GM18511 (cell line): Measurements from ENCODE around the gene ILDR2.
A peak's percentile ranks its signal among the peaks of the same experiment; 100 is the strongest.

Experiments used
- ATAC-seq: cut with Tn5 transposase; IDR thresholded peaks from one replicate; pipeline ENCODE4 v1.9.1; 2021; ENCODE audit warnings: mild to moderate bottlenecking, moderate library complexity; ENCODE audit not compliant: unreplicated experiment

Gene ILDR2

DNA sequence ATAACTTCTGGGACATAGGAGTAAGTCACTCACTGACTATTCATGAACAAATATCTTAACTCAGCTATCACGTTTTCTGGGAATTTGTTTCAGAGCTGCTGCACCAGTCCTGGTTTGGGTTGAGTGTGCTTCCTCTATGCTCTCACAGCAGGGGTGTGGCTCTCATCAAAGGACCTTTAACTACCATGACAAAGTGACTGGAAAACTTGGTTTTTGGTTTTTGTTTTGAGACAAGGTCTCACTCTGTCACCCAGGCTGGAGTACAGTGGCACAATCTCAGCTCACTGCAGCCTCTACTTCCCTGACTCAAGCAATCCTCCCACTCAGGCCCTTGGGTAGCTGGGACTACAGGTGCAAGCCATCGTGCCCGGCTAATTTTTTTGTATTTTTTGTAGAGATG lies 4.1 kb downstream of the ILDR2 start:
- no peak for ATAC-seq

GRCh38 chr1:166969074-166969677 lies 6.2 kb downstream of the ILDR2 start:
- ATAC-seq, result peak; percentile 92

- ATAC-seq, result peak; percentile 66
Measured at GRCh38 chr1:166960858-166961474, 14.4 kb downstream of the ILDR2 start.

- no peak for ATAC-seq
Measured at GRCh38 chr1:166956872-166957271, 18.5 kb downstream of the ILDR2 start.

- no peak for ATAC-seq
Measured at GRCh38 chr1:166956057-166956850, 19.1 kb downstream of the ILDR2 start.

GRCh38 chr1:166953491-166953890 lies 21.8 kb downstream of the ILDR2 start:
- no peak for ATAC-seq

DNA sequence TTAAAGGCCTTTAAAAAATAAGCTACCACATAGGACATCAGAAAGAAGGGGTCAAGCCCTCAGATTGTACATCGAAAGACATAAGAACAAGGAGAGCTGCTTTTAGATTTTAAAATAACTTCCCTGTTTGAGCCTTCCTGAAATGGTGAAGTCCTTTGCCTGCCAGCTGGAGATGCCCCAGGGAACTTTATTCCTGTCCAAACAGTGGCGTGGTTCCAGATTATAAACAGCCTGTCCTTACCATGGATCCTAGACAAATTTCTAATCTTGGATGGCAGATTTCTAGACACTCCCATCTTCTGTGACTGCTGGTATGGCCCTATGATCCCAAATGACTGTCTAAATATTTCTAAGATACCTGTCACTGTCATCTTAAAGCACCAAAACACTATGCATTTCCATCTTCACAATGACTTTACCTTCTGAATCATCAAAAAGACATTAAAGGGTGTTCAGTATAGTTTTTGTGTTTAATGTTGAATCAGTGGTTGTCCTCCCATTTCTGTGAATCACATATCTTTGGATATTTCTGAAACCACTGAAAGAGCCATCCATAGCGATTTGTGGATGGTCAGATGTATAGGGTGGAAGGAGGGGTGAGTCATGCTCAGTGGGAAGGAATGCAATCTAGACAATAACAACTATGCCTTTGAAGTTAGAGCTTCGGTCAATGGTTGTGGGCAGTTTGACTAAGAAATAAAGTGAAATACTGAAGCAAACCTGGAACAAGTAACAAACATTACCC lies 23.2 kb downstream of the ILDR2 start:
- no peak for ATAC-seq

- ATAC-seq, result no peak
Measured at GRCh38 chr1:166951050-166951449, 24.3 kb downstream of the ILDR2 start.

DNA sequence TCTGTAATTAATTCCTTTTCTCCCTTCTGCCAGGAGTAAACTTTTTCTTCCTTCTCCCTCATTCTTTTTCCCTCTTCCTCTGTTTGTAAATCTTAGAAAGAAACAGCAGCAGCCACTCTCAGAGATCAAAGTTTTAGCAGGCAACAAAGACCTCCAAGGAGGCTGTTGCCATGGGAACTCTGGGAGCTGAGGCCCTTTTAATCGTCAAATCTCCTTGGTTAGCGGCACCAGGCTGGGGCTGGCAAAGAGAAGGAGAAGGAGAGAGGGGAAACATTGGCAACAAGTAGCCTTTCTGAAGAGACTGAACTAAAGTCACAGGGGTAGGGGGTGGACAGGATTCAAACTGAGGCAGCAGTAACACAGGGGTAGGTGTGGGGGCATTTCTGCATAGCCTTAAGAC lies 25.2 kb downstream of the ILDR2 start:
- no peak for ATAC-seq

GRCh38 chr1:166948856-166949350 lies 26.4 kb downstream of the ILDR2 start:
- no peak for ATAC-seq

DNA sequence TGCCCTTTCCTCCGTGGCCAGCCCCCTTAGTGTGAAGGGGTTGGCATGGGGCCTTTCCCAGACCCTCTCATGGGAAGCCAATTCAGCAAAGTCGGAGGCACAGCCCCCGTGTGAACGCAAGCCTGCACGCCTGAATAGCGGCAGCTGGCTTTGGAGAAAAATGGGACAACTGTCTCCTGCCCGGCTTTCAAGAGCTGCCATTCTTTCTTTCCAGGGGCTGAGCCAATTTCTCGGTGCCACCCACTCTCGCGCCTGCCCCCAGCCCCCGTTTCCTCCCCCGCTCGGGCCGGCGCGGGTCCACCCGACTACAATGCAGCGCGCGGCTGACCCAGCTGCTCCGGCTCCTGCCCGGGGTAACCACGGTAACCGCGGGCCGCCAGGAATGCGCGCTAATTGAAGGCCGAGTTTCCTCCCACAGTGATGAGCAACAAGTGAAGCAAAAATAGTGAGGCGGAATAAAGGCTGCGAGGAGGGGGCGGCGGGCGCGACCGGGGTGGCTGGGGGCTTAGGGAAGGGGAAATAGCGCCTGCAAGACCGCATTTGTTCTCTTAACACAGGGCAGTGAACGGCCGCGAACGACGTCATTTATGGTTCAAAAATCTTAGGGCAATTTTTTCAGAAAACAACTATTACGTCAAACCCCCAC lies 27.8 kb downstream of the ILDR2 start:
- ATAC-seq, result peak; percentile 56

- ATAC-seq, result peak; percentile 74
Measured at GRCh38 chr1:166944186-166944967, 31.0 kb downstream of the ILDR2 start.

- no peak for ATAC-seq
Measured at GRCh38 chr1:166939741-166940375, 35.5 kb downstream of the ILDR2 start.

DNA sequence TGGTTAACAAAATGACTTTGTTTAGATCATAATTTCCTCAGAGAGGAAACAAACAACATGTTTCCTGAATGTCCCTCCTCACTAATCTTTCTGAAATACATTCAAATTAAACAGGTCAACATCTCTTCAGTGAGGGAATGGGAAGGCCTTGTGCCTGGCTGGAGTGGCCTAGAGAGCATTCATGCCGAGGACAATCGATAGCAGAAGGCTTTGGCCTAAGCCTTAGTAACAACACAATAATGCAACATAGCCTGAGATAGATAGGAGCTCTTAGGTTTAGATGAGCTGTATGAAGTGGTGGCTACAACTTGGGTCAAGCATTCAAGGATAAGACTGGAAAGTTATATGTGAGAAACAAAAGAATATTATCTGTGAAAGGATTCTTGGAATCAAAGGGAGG lies 37.4 kb downstream of the ILDR2 start:
- ATAC-seq, result no peak

DNA sequence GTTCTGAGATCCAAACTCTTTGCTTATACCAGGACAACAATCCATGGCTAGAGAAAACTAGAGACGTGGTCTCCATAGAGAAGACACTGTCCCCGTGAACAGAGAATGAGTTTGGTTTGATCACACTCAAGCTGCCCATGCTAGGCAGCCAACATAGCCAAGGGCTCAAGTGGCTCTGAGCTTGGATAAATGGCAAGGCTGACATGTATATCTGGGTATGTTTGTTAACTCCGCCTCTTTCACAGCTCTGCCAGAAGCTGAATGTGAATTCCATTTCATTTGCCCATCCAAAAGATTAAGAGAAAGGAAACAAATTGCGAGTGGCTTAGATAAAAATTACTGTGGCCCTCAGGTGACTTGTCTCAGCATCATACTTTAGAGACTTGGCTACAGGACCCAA lies 38.0 kb downstream of the ILDR2 start:
- no peak for ATAC-seq

GRCh38 chr1:166933633-166934032 lies 41.7 kb downstream of the ILDR2 start:
- peak; percentile 80 for ATAC-seq

GRCh38 chr1:166933140-166933539 lies 42.2 kb downstream of the ILDR2 start:
- peak; percentile 40 for ATAC-seq

- no peak for ATAC-seq
Measured at GRCh38 chr1:166929911-166930310, 45.4 kb downstream of the ILDR2 start.

- no peak for ATAC-seq
Measured at GRCh38 chr1:166927701-166928100, 47.6 kb downstream of the ILDR2 start.
